ENCODE data around the gene DNLZ.

DNA sequence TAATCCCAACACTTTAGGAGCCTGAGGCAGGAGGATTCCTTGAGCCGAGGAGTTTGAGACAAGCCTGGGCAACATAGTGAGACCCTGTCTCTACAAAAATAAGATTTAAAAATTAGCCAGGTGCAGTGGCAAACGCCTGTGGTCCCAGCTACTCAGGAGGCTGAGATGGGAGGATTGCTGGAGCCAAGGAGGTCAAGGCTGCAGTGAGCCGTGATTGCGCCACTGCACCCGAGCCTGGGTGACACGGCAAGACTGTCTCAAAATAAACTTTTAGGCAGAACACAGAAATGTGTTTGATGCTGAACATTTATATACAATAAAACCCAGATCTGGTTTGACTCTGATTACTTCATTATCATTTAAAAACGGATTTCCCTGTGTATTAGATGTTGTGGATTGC is 41.9 kb upstream of the DNLZ start:
- TF ChIP-seq, protein P1, sequence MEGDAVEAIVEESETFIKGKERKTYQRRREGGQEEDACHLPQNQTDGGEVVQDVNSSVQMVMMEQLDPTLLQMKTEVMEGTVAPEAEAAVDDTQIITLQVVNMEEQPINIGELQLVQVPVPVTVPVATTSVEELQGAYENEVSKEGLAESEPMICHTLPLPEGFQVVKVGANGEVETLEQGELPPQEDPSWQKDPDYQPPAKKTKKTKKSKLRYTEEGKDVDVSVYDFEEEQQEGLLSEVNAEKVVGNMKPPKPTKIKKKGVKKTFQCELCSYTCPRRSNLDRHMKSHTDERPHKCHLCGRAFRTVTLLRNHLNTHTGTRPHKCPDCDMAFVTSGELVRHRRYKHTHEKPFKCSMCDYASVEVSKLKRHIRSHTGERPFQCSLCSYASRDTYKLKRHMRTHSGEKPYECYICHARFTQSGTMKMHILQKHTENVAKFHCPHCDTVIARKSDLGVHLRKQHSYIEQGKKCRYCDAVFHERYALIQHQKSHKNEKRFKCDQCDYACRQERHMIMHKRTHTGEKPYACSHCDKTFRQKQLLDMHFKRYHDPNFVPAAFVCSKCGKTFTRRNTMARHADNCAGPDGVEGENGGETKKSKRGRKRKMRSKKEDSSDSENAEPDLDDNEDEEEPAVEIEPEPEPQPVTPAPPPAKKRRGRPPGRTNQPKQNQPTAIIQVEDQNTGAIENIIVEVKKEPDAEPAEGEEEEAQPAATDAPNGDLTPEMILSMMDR (IDR thresholded peaks at IDR 0.05; ENCODE audit: poor library complexity, severe bottlenecking): no peak
- TF ChIP-seq POLR2AphosphoS5 (IDR thresholded peaks at IDR 0.05) (no peak), EZH2 (IDR thresholded peaks at IDR 0.05; ENCODE audit: borderline replicate concordance, insufficient read depth, low read length, poor library complexity, severe bottlenecking) (no peak), EP300 (conservative IDR thresholded peaks at IDR 0.05; ENCODE audit: poor library complexity, severe bottlenecking) (no peak), TAF1 (IDR thresholded peaks at IDR 0.05; ENCODE audit: low read depth) (no peak), SMC3 (conservative IDR thresholded peaks at IDR 0.05; ENCODE audit: poor library complexity) (no peak), RAD21 (conservative IDR thresholded peaks at IDR 0.05) (no peak)
- TF ChIP-seq, protein P2, sequence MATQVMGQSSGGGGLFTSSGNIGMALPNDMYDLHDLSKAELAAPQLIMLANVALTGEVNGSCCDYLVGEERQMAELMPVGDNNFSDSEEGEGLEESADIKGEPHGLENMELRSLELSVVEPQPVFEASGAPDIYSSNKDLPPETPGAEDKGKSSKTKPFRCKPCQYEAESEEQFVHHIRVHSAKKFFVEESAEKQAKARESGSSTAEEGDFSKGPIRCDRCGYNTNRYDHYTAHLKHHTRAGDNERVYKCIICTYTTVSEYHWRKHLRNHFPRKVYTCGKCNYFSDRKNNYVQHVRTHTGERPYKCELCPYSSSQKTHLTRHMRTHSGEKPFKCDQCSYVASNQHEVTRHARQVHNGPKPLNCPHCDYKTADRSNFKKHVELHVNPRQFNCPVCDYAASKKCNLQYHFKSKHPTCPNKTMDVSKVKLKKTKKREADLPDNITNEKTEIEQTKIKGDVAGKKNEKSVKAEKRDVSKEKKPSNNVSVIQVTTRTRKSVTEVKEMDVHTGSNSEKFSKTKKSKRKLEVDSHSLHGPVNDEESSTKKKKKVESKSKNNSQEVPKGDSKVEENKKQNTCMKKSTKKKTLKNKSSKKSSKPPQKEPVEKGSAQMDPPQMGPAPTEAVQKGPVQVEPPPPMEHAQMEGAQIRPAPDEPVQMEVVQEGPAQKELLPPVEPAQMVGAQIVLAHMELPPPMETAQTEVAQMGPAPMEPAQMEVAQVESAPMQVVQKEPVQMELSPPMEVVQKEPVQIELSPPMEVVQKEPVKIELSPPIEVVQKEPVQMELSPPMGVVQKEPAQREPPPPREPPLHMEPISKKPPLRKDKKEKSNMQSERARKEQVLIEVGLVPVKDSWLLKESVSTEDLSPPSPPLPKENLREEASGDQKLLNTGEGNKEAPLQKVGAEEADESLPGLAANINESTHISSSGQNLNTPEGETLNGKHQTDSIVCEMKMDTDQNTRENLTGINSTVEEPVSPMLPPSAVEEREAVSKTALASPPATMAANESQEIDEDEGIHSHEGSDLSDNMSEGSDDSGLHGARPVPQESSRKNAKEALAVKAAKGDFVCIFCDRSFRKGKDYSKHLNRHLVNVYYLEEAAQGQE (IDR thresholded peaks at IDR 0.05; ENCODE audit: borderline replicate concordance): no peak

Data from neural cell (in vitro differentiated cells).